KMS-11 (cell line): Measurements from ENCODE around the gene RPRD1B.

ENCODE experiments used
- H2AFZ ChIP-seq: fragments of 200-600 bp; sonication (generic); 2 replicates; pipeline ENCODE4 v1.6.1; 2016; ENCODE audit warnings: antibody characterized with exemption, mixed run types, low read depth
- H3K27ac ChIP-seq: fragments of 200-600 bp; sonication (generic); 2 replicates; pipeline ENCODE4 v1.6.1; 2016; ENCODE audit warnings: mild to moderate bottlenecking, mixed run types
- H3K27me3 ChIP-seq: fragments of 200-600 bp; sonication (generic); 2 replicates; pipeline ENCODE4 v1.6.1; 2017; ENCODE audit warnings: mild to moderate bottlenecking, low read depth, mixed run types, moderate library complexity; ENCODE audit not compliant: insufficient read depth
- H3K36me3 ChIP-seq: fragments of 200-600 bp; sonication (generic); 2 replicates; pipeline ENCODE4 v1.6.1; 2017; ENCODE audit warnings: mild to moderate bottlenecking, mixed run types; ENCODE audit not compliant: insufficient read depth
- H3K4me1 ChIP-seq: fragments of 200-600 bp; sonication (generic); 2 replicates; pipeline ENCODE4 v1.6.1; 2016; ENCODE audit warnings: mild to moderate bottlenecking, low read depth, mixed run types; ENCODE audit not compliant: poor library complexity, severe bottlenecking
- H3K4me2 ChIP-seq: fragments of 200-600 bp; sonication (generic); 2 replicates; pipeline ENCODE4 v1.7.0; 2016; ENCODE audit warnings: mild to moderate bottlenecking, mixed run types
- H3K4me3 ChIP-seq: fragments of 200-600 bp; sonication (generic); IDR thresholded peaks from 2 replicates; pipeline ENCODE4 v1.6.1; 2017; ENCODE audit warnings: low read depth, low read length, mixed read lengths; ENCODE audit not compliant: insufficient read depth
- H3K79me2 ChIP-seq: fragments of 200-600 bp; sonication (generic); 2 replicates; pipeline ENCODE4 v1.6.1; 2016; ENCODE audit warnings: low read depth, mixed run types; ENCODE audit not compliant: insufficient read depth
- H3K9ac ChIP-seq: fragments of 200-600 bp; sonication (generic); 2 replicates; pipeline ENCODE4 v1.6.1; 2016; ENCODE audit warnings: mild to moderate bottlenecking, mixed run types
- H4K20me1 ChIP-seq: fragments of 200-600 bp; sonication (generic); 2 replicates; pipeline ENCODE4 v1.6.1; 2016; ENCODE audit warnings: mild to moderate bottlenecking, mixed run types; ENCODE audit not compliant: insufficient read depth
- CTCF ChIP-seq: fragments of 200-600 bp; sonication (generic); conservative IDR thresholded peaks from 2 replicates; pipeline ENCODE4 v1.6.1; 2017; ENCODE audit warnings: low read depth, mild to moderate bottlenecking, antibody characterized with exemption, low read length, moderate library complexity, mixed read lengths

The RPRD1B gene

DNA sequence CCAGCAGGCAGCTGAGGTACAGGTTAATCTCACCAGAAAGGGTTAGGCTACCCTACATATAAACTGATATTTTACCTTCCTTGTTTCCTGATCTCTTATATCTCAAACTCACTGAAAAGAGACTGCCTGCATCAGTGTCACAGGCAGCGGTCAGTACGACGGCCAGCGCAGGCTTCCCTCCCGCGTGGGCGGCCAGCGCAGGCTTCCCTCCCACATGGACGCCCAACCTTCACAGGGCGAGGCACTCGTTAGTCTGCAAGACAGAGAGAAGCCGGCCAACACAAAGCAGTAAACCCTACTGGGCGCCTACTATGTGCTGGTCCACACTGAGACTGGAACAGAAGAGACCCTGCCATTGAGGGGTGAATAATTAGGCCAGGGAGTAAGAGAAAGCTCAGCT, 33.3 kb upstream of the RPRD1B start:
- H4K20me1 ChIP-seq = no peaks in the 10 kb centered on the region
- no peak overlapping the region for H3K4me3 ChIP-seq
- no peaks in the 10 kb centered on the region for H3K27me3 ChIP-seq
- no peak for TF ChIP-seq CTCF
- no peaks in the 10 kb centered on the region; the same call in 1 of the 2 replicates for H3K36me3 ChIP-seq
- H3K9ac ChIP-seq = no peak overlapping the region
- H3K79me2 ChIP-seq = no peaks in the 10 kb centered on the region
- no peak overlapping the region for H2AFZ ChIP-seq
- no peaks in the 10 kb centered on the region for H3K4me1 ChIP-seq
- no peak overlapping the region for H3K27ac ChIP-seq
- no peak overlapping the region for H3K4me2 ChIP-seq

DNA sequence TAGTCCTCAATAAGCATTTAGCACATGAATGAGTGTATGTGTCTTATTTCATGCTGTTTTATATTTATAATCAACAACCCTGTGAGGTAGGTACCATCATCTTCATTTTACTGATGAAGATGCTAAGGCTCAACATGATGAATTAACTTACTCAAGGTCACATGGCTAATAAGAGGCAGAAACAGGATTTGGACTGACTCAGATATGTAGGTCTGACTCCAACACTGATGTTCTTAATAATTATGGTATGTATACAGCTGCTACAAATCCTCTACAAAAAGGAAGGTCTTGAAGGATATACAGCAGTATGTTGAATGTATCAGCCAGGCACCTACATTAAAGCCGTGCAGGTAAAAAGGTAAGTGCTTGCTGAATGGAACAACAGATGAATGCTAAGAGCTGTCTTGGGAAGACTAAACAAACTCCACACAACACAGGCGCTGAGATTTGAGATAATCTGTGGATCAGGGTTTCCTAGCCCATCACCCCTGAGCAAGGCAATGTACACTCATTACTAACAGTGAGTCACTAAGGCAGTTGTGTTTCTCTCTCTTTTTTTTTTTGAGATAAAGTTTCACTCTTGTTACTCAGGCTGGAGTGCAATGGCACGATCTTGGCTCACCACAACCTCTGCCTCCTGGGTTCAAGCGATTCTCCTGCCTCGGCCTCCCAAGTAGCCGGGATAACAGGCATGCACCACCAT, 32.2 kb upstream of the RPRD1B start:
- Histone ChIP-seq H3K36me3 (no peaks in the 10 kb centered on the region), H3K4me1 (no peaks in the 10 kb centered on the region), H3K79me2 (no peaks in the 10 kb centered on the region), H3K4me3 (no peak overlapping the region), H3K4me2 (no peak overlapping the region), H2AFZ (no peak overlapping the region), H4K20me1 (no peaks in the 10 kb centered on the region), H3K9ac (no peak overlapping the region), H3K27me3 (no peaks in the 10 kb centered on the region), H3K27ac (no peak overlapping the region)
- TF ChIP-seq CTCF = no peak

- Histone ChIP-seq H3K27ac (no peak overlapping the region), H3K79me2 (no peaks in the 10 kb centered on the region; the same call in 1 of the 2 replicates), H3K4me3 (no peak overlapping the region), H3K9ac (no peak overlapping the region), H3K4me1 (no peaks in the 10 kb centered on the region), H3K36me3 (no peaks in the 10 kb centered on the region), H3K27me3 (no peaks in the 10 kb centered on the region), H2AFZ (no peak overlapping the region), H3K4me2 (no peak overlapping the region), H4K20me1 (no peaks in the 10 kb centered on the region)
- no peak for TF ChIP-seq CTCF
Measured at GRCh38 chr20:38001981-38002380, 31.6 kb upstream of the RPRD1B start.

GRCh38 chr20:38002422-38002821, 31.1 kb upstream of the RPRD1B start:
- H3K4me2 ChIP-seq = no peak overlapping the region
- H3K27me3 ChIP-seq = no peaks in the 10 kb centered on the region
- H3K27ac ChIP-seq = no peak overlapping the region
- H3K4me3 ChIP-seq = no peak overlapping the region
- no peak for TF ChIP-seq CTCF
- no peaks in the 10 kb centered on the region for H4K20me1 ChIP-seq
- no peaks in the 10 kb centered on the region; the same call in 1 of the 2 replicates for H3K79me2 ChIP-seq
- H2AFZ ChIP-seq = no peak overlapping the region
- H3K36me3 ChIP-seq = no peaks in the 10 kb centered on the region
- H3K9ac ChIP-seq = no peak overlapping the region
- H3K4me1 ChIP-seq = no peaks in the 10 kb centered on the region
